Testis (tissue), 2 donors: ENCODE measurements around the gene FLACC1.

Experiments
- CTCF ChIP-seq, 3 experiments: fragments of 450-650 bp in 2 of 3; fragments of 200-600 bp in 1 of 3; sonication (generic) in 1 of 3; IDR thresholded peaks; one replicate each; pipeline ENCODE4 v1.5.1; 2016 to 2019; ENCODE audit warnings: antibody characterized with exemption in 3 of 3, mild to moderate bottlenecking in 2 of 3, moderate library complexity in 1 of 3
- POLR2A ChIP-seq: fragments of 450-650 bp; IDR thresholded peaks from one replicate; pipeline ENCODE4 v1.6.1; 2017; ENCODE audit warnings: antibody characterized with exemption, mild to moderate bottlenecking, moderate library complexity

GRCh38 chr2:201366146-201366545, 9.0 kb upstream of the FLACC1 start:
- TF ChIP-seq CTCF (IDR thresholded peaks at IDR 0.05): no peak
- TF ChIP-seq POLR2A: no peak
